Fibroblast of peridontal ligament (primary cell): Measurements from ENCODE around the gene SMNDC1.
"Not testable (repeated sequence)": the region's sequence is repeated elsewhere in the genome, so short reads cannot be mapped to it uniquely, and the experiment has no call there.

Experiments used
- DNase-seq: peaks from one replicate; pipeline ENCODE4 v3.0.0-alpha.2; 2010; ENCODE audit errors: extremely low read depth

Gene SMNDC1

GRCh38 chr10:110284262-110284661, 20.5 kb downstream of the SMNDC1 start:
- DNase-seq = no peak

DNA sequence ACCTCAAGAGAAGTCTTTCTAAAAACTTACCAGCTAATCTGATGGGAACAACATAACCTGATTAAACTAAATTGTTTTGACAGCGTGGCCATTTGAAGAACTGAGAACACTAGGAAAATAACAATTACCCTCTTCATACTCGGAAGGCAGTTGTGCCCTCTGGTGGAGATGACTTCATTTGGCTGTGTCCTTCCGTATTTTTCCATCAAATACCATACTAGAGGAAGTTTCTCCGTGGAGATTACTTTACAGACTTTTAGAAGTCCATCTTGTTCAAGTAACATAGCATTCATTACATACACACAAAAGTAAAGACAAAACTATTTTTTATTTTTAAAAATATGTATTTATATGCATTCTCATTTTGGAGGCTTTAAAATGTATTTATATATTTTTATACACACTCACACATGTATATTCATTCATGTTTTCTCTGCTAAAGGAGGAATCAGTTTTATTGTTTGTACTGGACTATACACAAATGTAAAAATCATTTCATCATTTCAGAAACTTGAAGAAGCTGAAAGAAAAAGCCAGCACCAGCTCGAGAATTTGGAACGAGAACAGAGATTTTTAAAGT, 25.2 kb downstream of the SMNDC1 start:
- peak; percentile 82 for DNase-seq

DNA sequence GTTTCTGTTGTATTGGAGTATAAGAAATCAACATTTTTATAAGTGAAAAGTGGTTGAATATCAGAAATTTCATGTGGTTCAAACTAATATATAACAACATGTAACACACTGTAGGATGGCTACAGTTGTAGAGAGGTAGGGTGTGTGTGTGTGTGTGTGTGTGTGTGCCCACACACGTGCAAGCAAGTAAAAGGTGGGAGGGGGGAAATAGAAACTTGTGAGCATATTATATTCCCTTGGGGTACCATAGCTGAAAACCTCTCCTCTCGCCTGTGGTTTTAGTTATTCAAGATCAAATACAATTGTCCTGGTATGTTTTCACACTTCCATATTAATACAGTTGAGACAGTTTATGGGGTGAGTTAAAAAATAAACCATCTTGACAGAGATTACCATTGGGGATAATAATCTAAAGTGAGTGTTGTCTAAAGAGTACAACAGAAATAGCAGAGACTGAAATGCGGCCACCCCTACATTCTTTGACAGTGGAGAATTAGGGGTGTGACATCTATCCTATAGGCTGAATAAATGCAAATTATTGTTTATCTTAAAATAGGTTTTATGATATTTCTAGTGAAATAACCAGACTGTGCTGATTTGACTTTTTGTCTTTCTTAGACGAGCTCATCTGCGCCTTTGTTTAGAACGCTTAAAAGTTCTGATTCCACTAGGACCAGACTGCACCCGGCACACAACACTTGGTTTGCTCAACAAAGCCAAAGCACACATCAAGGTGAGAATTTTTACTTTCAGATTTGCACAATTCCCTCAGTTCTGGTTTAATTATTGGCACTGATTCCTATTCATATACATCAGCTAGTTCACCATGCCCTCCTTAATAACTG, 25.9 kb downstream of the SMNDC1 start:
- peak; percentile 4 for DNase-seq

DNA sequence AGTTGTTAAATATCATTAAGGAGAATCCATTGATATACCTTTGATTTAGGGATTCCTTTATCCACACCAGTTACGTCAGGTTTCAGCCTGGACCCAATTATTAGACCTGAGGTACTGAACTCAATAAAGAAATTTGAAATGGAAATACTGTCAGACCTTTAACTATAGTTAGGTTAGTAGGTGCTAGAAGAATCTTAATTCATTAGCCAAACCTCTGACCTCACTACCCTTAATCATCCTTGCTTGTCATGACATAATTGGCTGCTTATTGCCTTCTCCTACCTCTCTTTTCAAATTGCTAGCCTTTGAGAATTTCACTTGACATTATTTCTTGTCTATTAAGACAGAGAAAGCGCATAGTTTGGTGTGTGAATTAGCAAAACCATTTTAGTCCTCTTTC, 27.1 kb downstream of the SMNDC1 start:
- no peak for DNase-seq

GRCh38 chr10:110276603-110277002, 28.1 kb downstream of the SMNDC1 start:
- no peak for DNase-seq

- DNase-seq = no peak
Observed at GRCh38 chr10:110275128-110275729, 29.5 kb downstream of the SMNDC1 start.

DNA sequence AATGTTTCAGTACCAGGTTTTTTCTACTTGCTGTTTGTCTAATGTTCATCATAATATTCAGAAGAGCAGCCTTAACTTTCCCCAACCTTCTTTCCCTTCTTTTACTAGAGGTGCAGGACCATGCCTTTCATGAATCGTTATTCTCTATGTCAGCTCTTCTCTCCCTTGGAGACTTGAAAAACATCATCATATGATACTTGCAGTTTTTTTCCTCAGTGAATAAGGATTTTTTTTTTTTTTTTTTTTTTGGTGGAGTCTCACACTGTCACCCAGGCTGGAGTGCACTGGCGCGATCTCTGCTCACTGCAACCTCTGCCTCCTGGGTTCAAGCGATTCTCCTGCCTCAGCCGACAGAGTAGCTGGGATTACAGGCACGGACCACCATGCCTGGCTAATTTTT, 30.1 kb downstream of the SMNDC1 start:
- no peak for DNase-seq

- no peak for DNase-seq
Observed at GRCh38 chr10:110274072-110274627, 30.6 kb downstream of the SMNDC1 start.

DNA sequence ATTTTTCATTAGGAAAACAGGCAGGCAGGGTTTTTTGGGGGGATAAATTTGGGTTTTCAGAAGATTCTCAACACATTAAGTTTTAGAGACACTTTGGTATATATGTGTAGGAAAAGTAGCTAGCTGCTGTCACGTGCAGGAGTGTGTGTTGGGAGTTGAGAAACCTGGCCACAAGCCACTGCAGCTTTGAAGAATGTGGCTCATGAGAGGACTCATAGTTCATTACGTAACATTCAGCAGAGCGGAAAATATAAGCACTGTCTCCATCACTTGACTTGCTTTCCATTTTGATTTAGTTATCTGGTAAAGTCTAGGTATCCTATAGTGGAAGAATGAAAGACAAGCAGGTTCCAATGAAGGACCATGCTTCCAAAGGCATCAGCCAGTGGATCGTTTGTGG, 31.2 kb downstream of the SMNDC1 start:
- DNase-seq = peak; percentile 88

GRCh38 chr10:110272995-110273394, 31.7 kb downstream of the SMNDC1 start:
- DNase-seq = not testable (repeated sequence)

- DNase-seq = peak; percentile 66
Observed at GRCh38 chr10:110269374-110270318, 35.1 kb downstream of the SMNDC1 start.

DNA sequence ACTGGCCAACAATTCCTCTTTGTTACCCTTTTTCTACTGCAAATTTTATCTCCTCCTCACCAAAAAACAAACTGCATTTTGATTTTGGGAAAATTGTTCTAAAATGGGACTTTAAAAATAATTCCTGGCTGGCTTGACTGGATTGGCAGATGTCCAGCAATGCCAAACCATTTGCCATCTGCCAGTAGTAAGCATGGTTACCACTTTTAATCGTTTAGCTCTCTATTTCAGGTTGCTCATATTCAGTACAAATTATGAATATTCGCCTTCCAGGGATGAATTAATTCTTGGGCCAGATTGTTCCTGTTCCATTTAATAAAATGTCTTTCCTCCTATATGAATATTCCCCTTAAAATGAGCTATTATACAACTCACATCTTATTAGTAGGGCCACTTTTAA, 35.7 kb downstream of the SMNDC1 start:
- no peak for DNase-seq

DNA sequence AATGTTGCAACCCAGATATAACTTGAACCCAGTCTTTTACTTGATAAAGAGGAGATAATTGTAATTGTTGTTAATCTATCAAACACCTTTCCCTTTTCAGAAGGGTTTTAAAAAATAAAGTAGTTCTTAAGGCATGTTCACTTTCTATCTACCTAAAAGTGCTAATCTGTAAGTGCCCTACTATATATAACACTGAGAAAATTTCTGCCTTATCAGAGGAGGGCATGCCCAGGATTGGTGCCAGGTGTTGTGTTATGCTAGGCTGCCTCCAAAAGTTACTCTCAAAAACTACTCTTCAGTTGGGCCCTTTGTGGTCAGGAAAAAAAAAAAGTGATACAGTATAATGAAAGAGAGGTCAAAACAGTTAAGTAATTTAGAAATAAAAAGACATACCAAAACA, 36.3 kb downstream of the SMNDC1 start:
- DNase-seq = no peak

- DNase-seq = no peak
Observed at GRCh38 chr10:110267276-110267675, 37.4 kb downstream of the SMNDC1 start.

DNA sequence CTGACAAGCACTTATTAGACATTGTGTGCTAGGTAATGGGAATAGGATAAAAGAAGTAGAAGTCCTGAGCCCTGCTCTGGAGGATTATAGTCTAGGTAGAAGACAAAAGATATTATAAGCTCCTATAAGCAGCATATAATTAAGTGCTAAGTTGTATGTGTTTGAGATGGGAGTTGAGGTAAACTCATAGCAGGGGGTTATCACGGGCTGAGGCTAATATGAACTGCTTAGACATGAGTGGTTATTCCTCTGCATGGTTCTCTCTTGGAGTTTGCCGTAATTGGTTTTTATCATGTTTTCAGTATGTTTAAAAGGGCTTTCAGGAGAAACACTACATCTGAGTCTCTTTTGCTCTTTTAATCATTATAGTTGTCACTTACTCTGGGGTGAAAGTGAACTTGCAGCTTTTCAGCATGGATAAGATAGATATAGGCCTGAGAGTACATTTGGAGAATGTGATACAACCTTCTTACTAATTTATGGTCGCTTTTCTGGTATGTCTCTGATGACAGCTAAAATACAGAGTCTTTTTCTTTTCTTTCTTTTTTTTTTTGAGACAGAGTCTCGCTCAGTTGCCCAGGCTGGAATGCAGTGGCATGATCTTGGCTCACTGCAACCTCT, 39.0 kb downstream of the SMNDC1 start:
- no peak for DNase-seq

- no peak for DNase-seq
Observed at GRCh38 chr10:110263164-110263563, 41.6 kb downstream of the SMNDC1 start.

- no peak for DNase-seq
Observed at GRCh38 chr10:110260746-110261477, 43.8 kb downstream of the SMNDC1 start.

DNA sequence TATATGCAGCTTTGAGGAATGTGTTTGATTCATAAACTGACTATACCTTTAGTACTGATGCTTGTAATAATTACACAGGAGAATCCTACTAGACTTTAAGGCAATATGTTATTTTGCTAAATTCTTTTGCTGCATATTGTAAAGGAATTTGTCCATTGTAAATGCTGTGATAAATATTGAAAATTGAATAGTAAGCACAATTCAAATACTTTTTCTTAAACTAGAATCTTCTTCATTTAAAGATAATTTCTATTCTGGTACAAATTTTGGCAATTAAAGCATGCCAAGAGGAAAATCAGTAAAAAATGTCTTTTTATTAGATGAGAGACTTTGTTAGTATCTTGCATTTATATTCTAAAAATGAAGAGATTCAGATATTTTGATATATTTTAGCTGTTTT, 45.4 kb downstream of the SMNDC1 start:
- no peak for DNase-seq

DNA sequence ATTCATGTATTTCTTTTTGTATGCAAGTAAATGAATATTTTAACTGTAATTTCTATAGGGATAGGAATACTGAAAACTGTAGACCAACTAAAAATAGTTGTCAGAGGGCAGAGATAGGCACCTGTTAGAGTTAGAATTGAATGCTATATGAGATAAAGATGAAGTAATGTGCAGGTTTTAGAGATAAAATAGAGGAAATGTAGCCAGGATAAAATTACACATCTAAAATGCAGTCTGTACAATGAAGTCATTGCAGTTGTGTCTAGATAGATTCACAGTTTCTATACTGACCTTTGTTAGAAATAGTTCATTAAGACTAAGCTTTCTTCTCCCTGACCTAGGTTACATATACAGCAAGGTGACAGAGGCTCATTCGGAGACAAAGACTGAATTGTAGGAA, 46.2 kb downstream of the SMNDC1 start:
- no peak for DNase-seq

GRCh38 chr10:110254467-110254866, 50.3 kb downstream of the SMNDC1 start:
- DNase-seq = no peak
